Kidney epithelial cell (primary cell): Measurements from ENCODE around the gene RNF141. TPM values are rescaled to one million over a fixed set of nuclear protein-coding genes. Genes with fewer than 3 reads are reported as not detected.

Source experiments
- DNase-seq: peaks from one replicate; pipeline ENCODE4 v3.0.0-alpha.2; 2010; ENCODE audit warnings: low read depth
- H3K27me3 ChIP-seq: 2 replicates; pipeline ENCODE4 v1.6.0; 2011; ENCODE audit warnings: low read length; ENCODE audit not compliant: control insufficient read depth, insufficient read depth
- H3K36me3 ChIP-seq: 2 replicates; pipeline ENCODE4 v1.5.1; 2011; ENCODE audit warnings: low read length; ENCODE audit not compliant: control insufficient read depth, insufficient read depth
- H3K4me3 ChIP-seq: 2 replicates; pipeline ENCODE4 v1.5.1; 2011; ENCODE audit warnings: low read depth, mild to moderate bottlenecking, control low read depth, low read length
- total RNA-seq: library from RNA; depleted of rRNA; stranded (reverse); fragments of >200 nt; gene quantifications from 2 replicates; pipeline ENCODE4 v1.2.3, GENCODE V29; 2015
- TF ChIP-seq, protein P1 (sequence below): IDR thresholded peaks from 2 replicates; pipeline ENCODE4 v1.5.1; 2011; ENCODE audit warnings: mild to moderate bottlenecking, moderate library complexity, low read length, control low read depth, inconsistent platforms; ENCODE audit not compliant: insufficient read depth, poor library complexity, severe bottlenecking

The RNF141 gene
- total RNA-seq, result 21.9 and 26.0 TPM in 2 replicates

GRCh38 chr11:10540915-10541560 lies at the start of gene RNF141:
Gene RNF141 (minus strand): TSS chr11:10541187. CDS start chr11:10534158, 7,029 bp downstream.
- Histone ChIP-seq H3K36me3 (no peaks in the 10 kb centered on the region), H3K27me3 (no peaks in the 10 kb centered on the region), H3K4me3 (peak within 1 kb of the TSS; percentile 67)
- peak; percentile 60 for DNase-seq
- TF ChIP-seq, protein P1, sequence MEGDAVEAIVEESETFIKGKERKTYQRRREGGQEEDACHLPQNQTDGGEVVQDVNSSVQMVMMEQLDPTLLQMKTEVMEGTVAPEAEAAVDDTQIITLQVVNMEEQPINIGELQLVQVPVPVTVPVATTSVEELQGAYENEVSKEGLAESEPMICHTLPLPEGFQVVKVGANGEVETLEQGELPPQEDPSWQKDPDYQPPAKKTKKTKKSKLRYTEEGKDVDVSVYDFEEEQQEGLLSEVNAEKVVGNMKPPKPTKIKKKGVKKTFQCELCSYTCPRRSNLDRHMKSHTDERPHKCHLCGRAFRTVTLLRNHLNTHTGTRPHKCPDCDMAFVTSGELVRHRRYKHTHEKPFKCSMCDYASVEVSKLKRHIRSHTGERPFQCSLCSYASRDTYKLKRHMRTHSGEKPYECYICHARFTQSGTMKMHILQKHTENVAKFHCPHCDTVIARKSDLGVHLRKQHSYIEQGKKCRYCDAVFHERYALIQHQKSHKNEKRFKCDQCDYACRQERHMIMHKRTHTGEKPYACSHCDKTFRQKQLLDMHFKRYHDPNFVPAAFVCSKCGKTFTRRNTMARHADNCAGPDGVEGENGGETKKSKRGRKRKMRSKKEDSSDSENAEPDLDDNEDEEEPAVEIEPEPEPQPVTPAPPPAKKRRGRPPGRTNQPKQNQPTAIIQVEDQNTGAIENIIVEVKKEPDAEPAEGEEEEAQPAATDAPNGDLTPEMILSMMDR, result peak; percentile 85

- H3K27me3 ChIP-seq, result no peaks in the 10 kb centered on the region
These were observed 49.4 kb upstream of the RNF141 start for GRCh38 chr11:10590218-10590915.

GRCh38 chr11:10588904-10589303 lies 47.9 kb upstream of the RNF141 start:
- no peaks in the 10 kb centered on the region for H3K27me3 ChIP-seq
- TF ChIP-seq, protein P1, result no peak
- no peak for DNase-seq
- no peak overlapping the region for H3K4me3 ChIP-seq
- H3K36me3 ChIP-seq, result no peaks in the 10 kb centered on the region

More at GRCh38 chr11:10590218-10590915, 49.4 kb upstream of the RNF141 start:
- Histone ChIP-seq H3K4me3 (no peak overlapping the region), H3K36me3 (no peaks in the 10 kb centered on the region)
- TF ChIP-seq, protein P1, result no peak
- DNase-seq, result no peak

DNA sequence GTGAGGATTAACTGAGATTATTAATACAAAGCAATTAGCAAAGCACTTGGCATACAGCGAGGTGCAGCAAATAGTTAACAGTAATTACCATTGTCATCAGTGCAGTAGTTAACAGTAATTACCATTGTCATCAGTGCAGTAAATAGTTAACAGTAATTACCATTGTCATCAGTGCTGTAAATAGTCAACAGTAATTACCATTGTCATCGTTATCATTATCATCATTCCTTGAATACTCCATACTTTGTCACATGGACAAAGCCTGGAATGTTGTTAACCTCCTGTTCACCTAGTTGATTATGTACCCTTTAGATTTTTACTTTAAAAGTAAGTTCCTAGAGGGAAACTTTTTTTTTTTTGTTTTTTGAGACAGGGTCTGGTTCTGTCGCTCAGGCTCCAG lies 47.0 kb upstream of the RNF141 start:
- Histone ChIP-seq H3K27me3 (no peaks in the 10 kb centered on the region), H3K4me3 (no peak overlapping the region), H3K36me3 (no peaks in the 10 kb centered on the region)
- TF ChIP-seq, protein P1, result no peak
- no peak for DNase-seq

GRCh38 chr11:10587388-10587787 lies 46.4 kb upstream of the RNF141 start:
- Histone ChIP-seq H3K36me3 (no peaks in the 10 kb centered on the region), H3K4me3 (no peak overlapping the region), H3K27me3 (no peaks in the 10 kb centered on the region)
- DNase-seq, result no peak
- TF ChIP-seq, protein P1, result no peak
